DMS53 treated with DMSO at 0.1 percent for 48 hours (cell line): ENCODE data around the gene PODN.

ENCODE experiments used
- DNase-seq: peaks from one replicate; lab custom pipeline; 2025; ENCODE audit not compliant: unreplicated experiment; lab: John Stamatoyannopoulos, UW

PODN gene

GRCh38 chr1:53112861-53113260 is 50.8 kb downstream of the PODN start:
- DNase-seq = no peak

GRCh38 chr1:53114090-53114489 is 52.1 kb downstream of the PODN start:
- no peak for DNase-seq

- no peak for DNase-seq
Measured at GRCh38 chr1:53114581-53115400, 52.8 kb downstream of the PODN start.

- peak; percentile 30 for DNase-seq
Measured at GRCh38 chr1:53115403-53116306, 53.6 kb downstream of the PODN start.

- no peak for DNase-seq
Measured at GRCh38 chr1:53116307-53116810, 54.3 kb downstream of the PODN start.

GRCh38 chr1:53116933-53117600 is 55.1 kb downstream of the PODN start:
- no peak for DNase-seq

GRCh38 chr1:53117836-53118235 is 55.8 kb downstream of the PODN start:
- no peak for DNase-seq

GRCh38 chr1:53120659-53121058 is 58.6 kb downstream of the PODN start:
- no peak for DNase-seq

GRCh38 chr1:53121319-53122172 is 59.5 kb downstream of the PODN start:
- no peak for DNase-seq

GRCh38 chr1:53122201-53122885 is 60.3 kb downstream of the PODN start:
- DNase-seq = no peak

GRCh38 chr1:53122961-53123413 is 61.0 kb downstream of the PODN start:
- DNase-seq = no peak

GRCh38 chr1:53123453-53124140 is 61.6 kb downstream of the PODN start:
- no peak for DNase-seq

GRCh38 chr1:53125122-53125521 is 63.1 kb downstream of the PODN start:
- no peak for DNase-seq

GRCh38 chr1:53125623-53126360 is 63.8 kb downstream of the PODN start:
- no peak for DNase-seq

GRCh38 chr1:53126495-53126894 is 64.5 kb downstream of the PODN start:
- DNase-seq = no peak

GRCh38 chr1:53127546-53127945 is 65.5 kb downstream of the PODN start:
- DNase-seq = no peak

GRCh38 chr1:53128401-53128800 is 66.4 kb downstream of the PODN start:
- no peak for DNase-seq

- DNase-seq = no peak
Measured at GRCh38 chr1:53129891-53130597, 68.0 kb downstream of the PODN start.
